Fibroblast of lung (primary cell): ENCODE data around the gene ECI2. TPM values are rescaled to one million over a fixed set of nuclear protein-coding genes. Genes with fewer than 3 reads are reported as not detected.

Source experiments
- DNase-seq, 2 donors: peaks; one replicate each; pipeline versions ENCODE4 v3.0.0 to v3.0.0-alpha.2; 2010; ENCODE audit warnings: low read depth in 2 of 2
- H2AFZ ChIP-seq: 2 replicates; pipeline ENCODE4 v1.5.1; 2012; ENCODE audit warnings: low read length, control low read depth, inconsistent platforms
- H3K27ac ChIP-seq: 2 replicates; pipeline ENCODE4 v1.5.1; 2011; ENCODE audit warnings: low read length, control low read depth; ENCODE audit not compliant: insufficient read depth
- H3K27me3 ChIP-seq: 2 replicates; pipeline ENCODE4 v1.5.1; 2011; ENCODE audit warnings: mild to moderate bottlenecking, low read length; ENCODE audit not compliant: control insufficient read depth, insufficient read depth
- H3K36me3 ChIP-seq: 2 replicates; pipeline ENCODE4 v1.5.1; 2011; ENCODE audit warnings: low read length; ENCODE audit not compliant: control insufficient read depth, insufficient read depth
- H3K4me1 ChIP-seq: 2 replicates; pipeline ENCODE4 v1.5.1; 2011; ENCODE audit warnings: low read length; ENCODE audit not compliant: control insufficient read depth, insufficient read depth; ENCODE audit errors: extremely low read depth
- H3K4me2 ChIP-seq: 2 replicates; pipeline ENCODE4 v1.5.1; 2011; ENCODE audit warnings: low read length, control low read depth; ENCODE audit not compliant: insufficient read depth; ENCODE audit errors: extremely low read depth
- H3K4me3 ChIP-seq, 4 experiments: fragments of 200-600 bp in 1 of 4; sonication (generic) in 1 of 4; replicated peaks in 1 of 4; 2 replicates each; pipeline ENCODE4 v1.5.1; 2011 to 2016; ENCODE audit warnings: low read length in 4 of 4, low read depth in 3 of 4, mild to moderate bottlenecking in 3 of 4, control low read depth in 2 of 4, inconsistent platforms in 1 of 4, mixed read lengths in 1 of 4; ENCODE audit not compliant: insufficient read depth in 1 of 4; ENCODE audit errors: control extremely low read depth in 1 of 4
- H3K79me2 ChIP-seq: 2 replicates; pipeline ENCODE4 v1.5.1; 2012; ENCODE audit warnings: mild to moderate bottlenecking, low read length, inconsistent platforms; ENCODE audit not compliant: control insufficient read depth, insufficient read depth
- H3K9ac ChIP-seq: 2 replicates; pipeline ENCODE4 v1.5.1; 2011; ENCODE audit warnings: mild to moderate bottlenecking, low read length, control low read depth; ENCODE audit not compliant: insufficient read depth
- H3K9me3 ChIP-seq: 2 replicates; pipeline ENCODE4 v1.5.1; 2012; ENCODE audit warnings: low read depth, low read length; ENCODE audit not compliant: control insufficient read depth, insufficient read depth
- H4K20me1 ChIP-seq: 2 replicates; pipeline ENCODE4 v1.5.1; 2011; ENCODE audit warnings: low read length; ENCODE audit not compliant: control insufficient read depth, insufficient read depth; ENCODE audit errors: extremely low read depth
- CTCF ChIP-seq, 2 donors: IDR thresholded peaks in 1 of 2; conservative IDR thresholded peaks in 1 of 2; 1 replicate in 1 of 2; 2 replicates in 1 of 2; pipeline ENCODE4 v1.5.1; 2011 to 2012; ENCODE audit warnings: low read length in 2 of 2, control low read depth in 1 of 2, inconsistent platforms in 1 of 2, low read depth in 1 of 2, mild to moderate bottlenecking in 1 of 2
- EZH2 ChIP-seq: IDR thresholded peaks from 2 replicates; pipeline ENCODE4 v1.5.1; 2012; ENCODE audit warnings: low read length, control low read depth, mild to moderate bottlenecking; ENCODE audit errors: missing control alignments
- polyA plus RNA-seq, 2 donors: library from polyadenylated mRNA; depleted of rRNA in 1 of 2; stranded (reverse) in 1 of 2; unstranded in 1 of 2; fragments of >200 nt; gene quantifications; 2 replicates each; pipeline ENCODE4 v1.2.1, GENCODE V29; 2011 to 2012; ENCODE audit warnings: missing spikeins in 1 of 2
- total RNA-seq: library from RNA; depleted of rRNA; stranded (reverse); fragments of >200 nt; gene quantifications from 2 replicates; pipeline ENCODE4 v1.2.1, GENCODE V29; 2014

The ECI2 gene
- total and polyA plus RNA-seq, 2 donors (not counting 1 experiment from before 2014, with no cell fraction given): 85.2 to 157 TPM

DNA sequence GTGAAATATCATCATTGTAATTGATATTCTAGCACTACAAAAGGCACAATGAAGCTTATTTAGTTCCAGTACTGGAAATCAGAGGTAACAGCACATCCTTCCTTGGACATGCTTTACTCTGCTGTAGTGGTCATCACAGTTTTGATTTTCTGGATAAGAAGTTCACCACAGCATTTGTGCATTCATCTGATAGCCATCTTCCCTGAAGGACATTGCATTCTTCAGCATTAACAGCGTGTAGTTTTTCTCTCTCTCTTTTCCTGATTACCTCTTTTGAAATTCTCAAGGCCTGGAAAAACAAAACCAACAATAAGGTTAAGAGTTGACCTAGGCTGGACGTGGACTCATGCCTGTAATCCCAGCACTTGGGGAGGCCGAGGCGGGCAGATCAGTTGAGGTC is 19.6 kb downstream of the ECI2 start:
- H3K36me3 ChIP-seq: peaks cover 13% of the 10 kb centered on the region
- no peak overlapping the region for H3K9ac ChIP-seq
- H3K27ac ChIP-seq: no peak overlapping the region
- H2AFZ ChIP-seq: no peak overlapping the region
- H3K4me1 ChIP-seq: no peaks in the 10 kb centered on the region
- no peaks in the 10 kb centered on the region for H3K9me3 ChIP-seq
- TF ChIP-seq CTCF (conservative IDR thresholded peaks at IDR 0.05 in 1 of 2, IDR thresholded peaks at IDR 0.05 in 1 of 2; ENCODE audit: low read depth in 1 of 2, low read length in 2 of 2): no peak
- TF ChIP-seq EZH2: no peak
- H3K79me2 ChIP-seq: no peaks in the 10 kb centered on the region
- H4K20me1 ChIP-seq: no peaks in the 10 kb centered on the region
- no peak overlapping the region for H3K4me3 ChIP-seq
- H3K27me3 ChIP-seq: no peaks in the 10 kb centered on the region
- DNase-seq: no peak
- no peak overlapping the region for H3K4me2 ChIP-seq

- peak; percentile 50 to 57 for DNase-seq
- no peaks in the 10 kb centered on the region for H3K27me3 ChIP-seq
- no peaks in the 10 kb centered on the region for H4K20me1 ChIP-seq
- no peaks in the 10 kb centered on the region for H3K9me3 ChIP-seq
- H3K4me3 ChIP-seq: no peak overlapping the region
- no peak overlapping the region for H2AFZ ChIP-seq
- no peaks in the 10 kb centered on the region for H3K79me2 ChIP-seq
- peaks cover 13% of the 10 kb centered on the region for H3K36me3 ChIP-seq
- H3K4me1 ChIP-seq: peaks cover 3% of the 10 kb centered on the region
- H3K9ac ChIP-seq: no peak overlapping the region
- no peak overlapping the region for H3K27ac ChIP-seq
- TF ChIP-seq CTCF (conservative IDR thresholded peaks at IDR 0.05 in 1 of 2, IDR thresholded peaks at IDR 0.05 in 1 of 2; ENCODE audit: low read depth in 1 of 2, low read length in 2 of 2) (no peak), EZH2 (no peak)
- H3K4me2 ChIP-seq: no peak overlapping the region
Observed at GRCh38 chr6:4114123-4114522, 21.3 kb downstream of the ECI2 start.

DNA sequence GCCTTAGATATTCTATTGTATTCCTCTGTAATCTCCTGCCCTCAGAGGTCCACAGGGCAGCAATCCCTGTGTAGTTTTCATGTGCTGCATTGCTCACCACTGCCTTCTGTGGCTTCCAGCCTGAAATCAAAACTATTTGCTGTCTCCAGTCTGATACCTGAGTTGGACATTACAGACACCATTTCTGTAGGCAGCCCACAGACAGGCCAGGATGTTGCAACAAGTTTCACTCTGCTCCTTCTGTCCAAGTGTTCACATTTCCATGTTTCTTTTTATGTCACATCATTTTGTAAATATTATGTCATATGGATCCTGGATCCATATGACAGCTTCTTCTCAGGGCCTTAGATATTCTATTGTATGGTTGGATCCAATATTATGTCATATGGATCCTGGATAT is 21.7 kb downstream of the ECI2 start:
- Histone ChIP-seq H3K4me2 (no peak overlapping the region), H2AFZ (no peak overlapping the region), H3K4me1 (peaks cover 3% of the 10 kb centered on the region), H3K36me3 (peaks cover 11% of the 10 kb centered on the region), H3K9me3 (no peaks in the 10 kb centered on the region), H3K4me3 (no peak overlapping the region), H4K20me1 (no peaks in the 10 kb centered on the region), H3K27ac (no peak overlapping the region), H3K9ac (no peak overlapping the region), H3K27me3 (no peaks in the 10 kb centered on the region), H3K79me2 (no peaks in the 10 kb centered on the region)
- TF ChIP-seq EZH2 (no peak), CTCF (conservative IDR thresholded peaks at IDR 0.05 in 1 of 2, IDR thresholded peaks at IDR 0.05 in 1 of 2; ENCODE audit: low read depth in 1 of 2, low read length in 2 of 2) (no peak)
- DNase-seq: peak in 1 of 2 donors; percentile 31
